Fibroblast of skin of scalp (primary cell): Measurements from ENCODE around the gene HTRA2.
A peak's percentile ranks its signal among the peaks of the same experiment; 100 is the strongest.

Source experiments
- DNase-seq: peaks from one replicate; pipeline ENCODE4 v3.0.0-alpha.2; 2013

HTRA2 gene

GRCh38 chr2:74500578-74500946 lies 29.2 kb upstream of the HTRA2 start:
- no peak for DNase-seq

GRCh38 chr2:74501335-74502071 lies 28.2 kb upstream of the HTRA2 start:
- no peak for DNase-seq

- DNase-seq, result no peak
These were observed 27.5 kb upstream of the HTRA2 start for GRCh38 chr2:74502147-74502719.

GRCh38 chr2:74502720-74503505 lies 26.8 kb upstream of the HTRA2 start:
- DNase-seq, result peak; percentile 78

GRCh38 chr2:74503506-74504475 lies 25.9 kb upstream of the HTRA2 start:
- no peak for DNase-seq

- DNase-seq, result no peak
These were observed 25.1 kb upstream of the HTRA2 start for GRCh38 chr2:74504591-74504990.

GRCh38 chr2:74505448-74506246 lies 24.1 kb upstream of the HTRA2 start:
- DNase-seq, result no peak

GRCh38 chr2:74507145-74507925 lies 22.4 kb upstream of the HTRA2 start, which contains the start of gene PCGF1:
PCGF1 (minus strand) TSS chr2:74507695; CDS start chr2:74507668, 27 bp downstream.
- DNase-seq, result peak; percentile 98

- DNase-seq, result peak; percentile 94
These were observed 21.7 kb upstream of the HTRA2 start for GRCh38 chr2:74507926-74508520.

GRCh38 chr2:74510272-74510671 lies 19.5 kb upstream of the HTRA2 start:
- DNase-seq, result no peak

- peak; percentile 48 for DNase-seq
These were observed 18.4 kb upstream of the HTRA2 start for GRCh38 chr2:74511104-74511989.

GRCh38 chr2:74512744-74513604 lies 16.8 kb upstream of the HTRA2 start:
- DNase-seq, result no peak

GRCh38 chr2:74513605-74514367 lies 15.9 kb upstream of the HTRA2 start:
- no peak for DNase-seq

- no peak for DNase-seq
These were observed 15.1 kb upstream of the HTRA2 start, which contains the start of gene TLX2 for GRCh38 chr2:74514368-74515270. TLX2 (plus strand) TSS chr2:74514450; CDS start chr2:74514807, 357 bp downstream.

GRCh38 chr2:74515271-74515980 lies 14.3 kb upstream of the HTRA2 start:
- no peak for DNase-seq
